ENCODE results near the gene HPN. TPM values are rescaled to one million over a fixed set of nuclear protein-coding genes. Genes with fewer than 3 reads are reported as not detected.

Gene HPN
- total RNA-seq, 1 donor from 2014 or later: 2.0 TPM

- TF ChIP-seq CTCF (conservative IDR thresholded peaks at IDR 0.05; ENCODE audit: low read depth, low read length): no peak
- DNase-seq (ENCODE audit: low read depth): no peak
- H3K4me3 ChIP-seq (ENCODE audit: low read depth, low read length): no peak overlapping the region
Measured at GRCh38 chr19:35104361-35104760, 62.8 kb downstream of the HPN start.

GRCh38 chr19:35105047-35105410 is 63.5 kb downstream of the HPN start:
- no peak overlapping the region for H3K4me3 ChIP-seq (ENCODE audit: low read depth, low read length)
- TF ChIP-seq CTCF (conservative IDR thresholded peaks at IDR 0.05; ENCODE audit: low read depth, low read length): no peak
- no peak for DNase-seq (ENCODE audit: low read depth)

DNA sequence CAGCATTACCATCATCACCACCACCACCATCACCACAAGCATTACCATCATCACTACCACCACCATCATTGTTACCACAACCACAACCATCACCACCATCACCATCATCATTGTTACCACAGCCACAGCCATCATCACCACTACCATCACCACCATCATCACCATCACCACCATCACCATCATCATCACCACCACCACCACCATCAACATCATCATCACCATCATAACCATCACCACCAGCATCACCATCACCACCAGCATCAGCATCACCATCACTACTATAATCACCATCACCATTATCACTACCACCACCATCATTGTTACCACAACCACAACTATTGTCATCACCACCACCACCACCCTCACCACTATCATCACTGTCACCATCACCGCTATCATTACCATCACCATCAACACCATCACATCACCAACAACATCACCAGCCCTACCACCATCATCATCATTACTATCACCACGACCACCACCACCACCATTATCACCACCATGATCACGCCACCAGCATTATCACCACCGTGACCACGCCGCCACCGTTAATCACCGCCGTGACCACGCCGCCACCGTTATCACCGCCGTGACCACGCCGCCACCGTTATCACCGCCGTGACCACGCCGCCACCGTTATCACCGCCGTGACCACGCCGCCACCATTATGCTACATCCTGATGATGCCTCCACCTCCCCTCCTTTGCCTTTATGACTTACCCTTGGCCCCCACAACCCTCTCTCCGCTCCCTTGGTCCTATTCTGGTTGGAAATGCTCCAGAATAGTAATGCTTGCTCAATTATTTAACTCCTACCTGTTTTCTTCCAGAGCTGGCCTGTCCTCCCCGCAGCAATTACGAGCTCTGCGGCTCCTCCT is 64.1 kb downstream of the HPN start:
- TF ChIP-seq CTCF (conservative IDR thresholded peaks at IDR 0.05; ENCODE audit: low read depth, low read length): no peak
- no peak overlapping the region for H3K4me3 ChIP-seq (ENCODE audit: low read depth, low read length)
- DNase-seq (ENCODE audit: low read depth): no peak

GRCh38 chr19:35106291-35106583 is 64.7 kb downstream of the HPN start:
- no peak for TF ChIP-seq CTCF (conservative IDR thresholded peaks at IDR 0.05; ENCODE audit: low read depth, low read length)

DNA sequence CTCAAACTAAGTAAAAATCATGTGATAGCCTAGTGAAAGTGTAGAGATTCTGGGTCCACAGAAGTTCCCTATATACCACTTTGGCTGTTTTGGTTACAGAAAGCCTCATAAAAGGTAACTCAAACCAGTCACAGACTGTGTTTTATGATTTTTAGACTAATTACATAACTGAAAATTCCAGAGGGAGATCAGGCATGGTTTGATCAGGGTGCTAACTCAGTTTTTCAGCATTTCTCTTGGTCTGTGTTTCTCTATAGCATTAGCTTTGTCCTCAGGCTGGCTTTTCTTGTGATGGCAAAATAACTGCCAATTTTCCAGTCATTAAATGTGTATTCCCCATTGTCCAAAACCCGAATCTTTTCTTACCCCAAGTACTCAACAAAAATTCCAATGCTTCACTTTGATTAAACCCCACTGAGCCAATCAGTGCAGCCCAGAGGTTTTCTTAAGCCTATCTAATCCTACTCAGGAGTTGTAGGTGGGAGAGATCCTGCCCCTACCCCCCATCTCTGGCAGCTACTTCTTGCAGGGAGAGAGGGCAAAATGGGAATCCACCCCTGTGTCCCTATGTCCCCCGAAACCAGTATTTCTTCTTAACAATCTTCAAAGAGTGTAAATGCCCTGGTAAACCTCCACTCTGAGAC is 65.5 kb downstream of the HPN start:
- DNase-seq (ENCODE audit: low read depth): no peak

More at GRCh38 chr19:35106291-35106583, 64.7 kb downstream of the HPN start:
- no peak for DNase-seq (ENCODE audit: low read depth)
- H3K4me3 ChIP-seq (ENCODE audit: low read depth, low read length): no peak overlapping the region

GRCh38 chr19:35107545-35107944 is 66.0 kb downstream of the HPN start:
- no peak for TF ChIP-seq CTCF (conservative IDR thresholded peaks at IDR 0.05; ENCODE audit: low read depth, low read length)
- H3K4me3 ChIP-seq (ENCODE audit: low read depth, low read length): no peak overlapping the region
- DNase-seq (ENCODE audit: low read depth): no peak

More for the DNA sequence above, 65.5 kb downstream of the HPN start:
- H3K4me3 ChIP-seq (ENCODE audit: low read depth, low read length): no peak overlapping the region
- TF ChIP-seq CTCF (conservative IDR thresholded peaks at IDR 0.05; ENCODE audit: low read depth, low read length): no peak

Measured in epithelial cell of proximal tubule (primary cell).